T-helper 22 cell (primary cell): Measurements from ENCODE around the gene ST8SIA1.

Source experiments
- DNase-seq: peaks from one replicate; pipeline ENCODE4 v3.0.0-alpha.2; 2020; ENCODE audit warnings: low read depth

Gene ST8SIA1

GRCh38 chr12:22329621-22330020 is 4.9 kb downstream of the ST8SIA1 start:
- no peak for DNase-seq

- DNase-seq = no peak
Measured at GRCh38 chr12:22325218-22325617, 9.3 kb downstream of the ST8SIA1 start.

GRCh38 chr12:22322091-22322490 is 12.4 kb downstream of the ST8SIA1 start:
- DNase-seq = no peak

GRCh38 chr12:22321638-22322037 is 12.9 kb downstream of the ST8SIA1 start:
- no peak for DNase-seq

- DNase-seq = no peak
Measured at GRCh38 chr12:22321018-22321605, 13.4 kb downstream of the ST8SIA1 start.

GRCh38 chr12:22318108-22318737 is 16.3 kb downstream of the ST8SIA1 start:
- no peak for DNase-seq

GRCh38 chr12:22313963-22314330 is 20.6 kb downstream of the ST8SIA1 start:
- no peak for DNase-seq

GRCh38 chr12:22313286-22313962 is 21.1 kb downstream of the ST8SIA1 start:
- no peak for DNase-seq

GRCh38 chr12:22312336-22312735 is 22.2 kb downstream of the ST8SIA1 start:
- no peak for DNase-seq

- no peak for DNase-seq
Measured at GRCh38 chr12:22310709-22311108, 23.8 kb downstream of the ST8SIA1 start.

- no peak for DNase-seq
Measured at GRCh38 chr12:22310275-22310674, 24.2 kb downstream of the ST8SIA1 start.

GRCh38 chr12:22307811-22308210 is 26.7 kb downstream of the ST8SIA1 start:
- DNase-seq = no peak

GRCh38 chr12:22306311-22306710 is 28.2 kb downstream of the ST8SIA1 start:
- no peak for DNase-seq

- no peak for DNase-seq
Measured at GRCh38 chr12:22304341-22304740, 30.2 kb downstream of the ST8SIA1 start.

GRCh38 chr12:22299294-22299912 is 35.1 kb downstream of the ST8SIA1 start:
- DNase-seq = no peak

GRCh38 chr12:22289250-22289649 is 45.3 kb downstream of the ST8SIA1 start:
- DNase-seq = no peak

- DNase-seq = no peak
Measured at GRCh38 chr12:22287776-22288621, 46.5 kb downstream of the ST8SIA1 start.

GRCh38 chr12:22287101-22287500 is 47.4 kb downstream of the ST8SIA1 start:
- DNase-seq = no peak

- DNase-seq = no peak
Measured at GRCh38 chr12:22286569-22286968, 47.9 kb downstream of the ST8SIA1 start.

- no peak for DNase-seq
Measured at GRCh38 chr12:22285846-22286245, 48.7 kb downstream of the ST8SIA1 start.

GRCh38 chr12:22284871-22285270 is 49.6 kb downstream of the ST8SIA1 start:
- no peak for DNase-seq

GRCh38 chr12:22283508-22283907 is 51.0 kb downstream of the ST8SIA1 start:
- no peak for DNase-seq
